Adrenal gland (tissue), 12 donors: ENCODE data around the gene CKB. TPM values are rescaled to one million over a fixed set of nuclear protein-coding genes. Genes with fewer than 3 reads are reported as not detected.
A peak's percentile ranks its signal among the peaks of the same experiment; 100 is the strongest.

Experiments
- DNase-seq, 7 donors: peaks; one replicate each; pipeline ENCODE4 v3.0.0-alpha.2; 2019 to 2020
- H3K27ac ChIP-seq, 5 donors: fragments of 200-600 bp; sonication (generic) in 4 of 5; 1 replicate in 3 of 5; 2 replicates in 2 of 5; pipeline versions ENCODE4 v1.5.1 to v1.8.0; 2016 to 2020; ENCODE audit warnings: mild to moderate bottlenecking in 1 of 5
- H3K27me3 ChIP-seq: fragments of 200-600 bp; 2 replicates; pipeline ENCODE4 v1.8.0; 2021
- H3K36me3 ChIP-seq, 2 donors: fragments of 200-600 bp; replicated peaks in 1 of 2; 1 replicate in 1 of 2; 2 replicates in 1 of 2; pipeline versions ENCODE4 v1.5.1 to v1.8.0; 2018 to 2022
- H3K4me1 ChIP-seq, 2 donors: fragments of 200-600 bp; replicated peaks in 1 of 2; 1 replicate in 1 of 2; 2 replicates in 1 of 2; pipeline versions ENCODE4 v1.5.1 to v1.8.0; 2018 to 2021
- H3K4me3 ChIP-seq, 4 donors: fragments of 200-600 bp; sonication (generic) in 3 of 4; one replicate each; pipeline ENCODE4 v1.5.1; 2016 to 2018
- H3K9me3 ChIP-seq, 3 donors: fragments of 200-600 bp; sonication (generic) in 1 of 3; replicated peaks in 1 of 3; 1 replicate in 2 of 3; 2 replicates in 1 of 3; pipeline versions ENCODE4 v1.5.1 to v1.8.0; 2016 to 2021
- CTCF ChIP-seq, 6 experiments: fragments of 450-650 bp in 4 of 6; fragments of 200-600 bp in 2 of 6; sonication (generic) in 1 of 6; IDR thresholded peaks; 1 replicate in 5 of 6; 2 replicates in 1 of 6; pipeline versions ENCODE4 v1.5.1 to v1.8.0; 2016 to 2021; ENCODE audit warnings: antibody characterized with exemption in 6 of 6, mild to moderate bottlenecking in 2 of 6, moderate library complexity in 1 of 6
- POLR2A ChIP-seq, 2 donors: fragments of 450-650 bp; IDR thresholded peaks; one replicate each; pipeline ENCODE4 v1.6.1; 2017; ENCODE audit warnings: antibody characterized with exemption in 2 of 2, mild to moderate bottlenecking in 2 of 2, moderate library complexity in 1 of 2
- WGBS, 4 donors: extraction: QIAGEN DNeasy Blood & Tissue Kit in 2 of 4; methylation state at CpG; one replicate each; pipeline versions ENCODE4 v1.1.5 to v1.1.7; 2013 to 2017; 5-methylcytosine and 5-hydroxymethylcytosine counted together
- intact Hi-C, 2 donors: fragments of 100-400 bp; cut with DNase I; formaldehyde crosslinking; loops; one replicate each; pipeline versions ENCODE4 v1.14.1 to v1.15.0; 2022 to 2023
- polyA plus RNA-seq, 3 donors: library from polyadenylated mRNA; stranded (reverse); fragments of 200-250 nt in 2 of 3; fragments of 350-450 nt in 1 of 3; fragmentation: Illumina TruSeq in 1 of 3; extraction: RNeasy Lipid Tissue Mini Kit (QIAGEN cat#74804) in 1 of 3; gene quantifications; one replicate each; pipeline ENCODE4 v1.2.3, GENCODE V29; 2013 to 2014
- total RNA-seq, 9 donors: library from RNA; depleted of rRNA in 4 of 9; stranded (reverse); fragments of >200 nt in 4 of 9; fragments of 120-200 nt in 1 of 9; fragmentation: NEBNext Ultra II Directional in 1 of 9; extraction: Animal tissue kit (Norgen Biotek cat#: 25700) in 1 of 9; gene quantifications; one replicate each; pipeline versions ENCODE4 v1.1.0 to v1.2.4, GENCODE V29; 2013 to 2023
- donor health status: healthy with polysubstance abuse.
- donor health status: Bipolar disorder and iron deficiency.
- donor health status: DM: yes; HTN: yes; CAD: no.
- donor health status: DM: no; HTN: no; CAD: no.
- donor health status: DM: no; HTN: no; CAD: no.
- donor health status: DM: yes; HTN: yes; CAD: no.

Gene CKB
- total and polyA plus RNA-seq, 12 donors, result 11.0 to 410 (median 198) TPM

- Histone ChIP-seq H3K27me3 (no peaks in the 10 kb centered on the region), H3K9me3 (no peaks in the 10 kb centered on the region), H3K4me1 (peaks cover 21 to 40% of the 10 kb centered on the region in 2 donors), H3K4me3 (peak overlapping the region in 1 of 4 donors; percentile 25), H3K27ac (peak overlapping the region; percentile 18 to 95 (median 87)), H3K36me3 (no peaks in the 10 kb centered on the region)
- 34 to 48% (median 37%) methylated on average over 12 to 18 of the region's 18 CpGs for WGBS, 4 donors
- peak in 1 of 2 donors; percentile 23 for TF ChIP-seq POLR2A (IDR thresholded peaks at IDR 0.05)
- no peak for TF ChIP-seq CTCF (IDR thresholded peaks at IDR 0.05)
- DNase-seq, result peak; percentile 35 to 83 (median 75)
- intact Hi-C loops, result no loop called here
Measured at GRCh38 chr14:103552011-103552845, 29.6 kb upstream of the CKB start.

- Histone ChIP-seq H3K9me3 (no peaks in the 10 kb centered on the region), H3K27me3 (no peaks in the 10 kb centered on the region), H3K36me3 (no peaks in the 10 kb centered on the region), H3K4me3 (no peak overlapping the region), H3K27ac (peak overlapping the region in 4 of 5 donors; percentile 83 to 95 (median 88)), H3K4me1 (peaks cover 21 to 33% of the 10 kb centered on the region in 2 donors)
- intact Hi-C loops, result no loop called here
- peak in 2 of 7 donors; percentile 57 to 76 for DNase-seq
- no peak for TF ChIP-seq POLR2A (IDR thresholded peaks at IDR 0.05)
- no peak for TF ChIP-seq CTCF (IDR thresholded peaks at IDR 0.05)
- WGBS, 4 donors, result 74 to 85% (median 80%) methylated on average over 9 to 17 of the region's 17 CpGs
Measured at GRCh38 chr14:103551338-103551762, 28.7 kb upstream of the CKB start.

- Histone ChIP-seq H3K27ac (peak overlapping the region in 4 of 5 donors; percentile 83 to 95 (median 88)), H3K27me3 (no peaks in the 10 kb centered on the region), H3K9me3 (no peaks in the 10 kb centered on the region), H3K4me1 (peaks cover 21 to 33% of the 10 kb centered on the region in 2 donors), H3K36me3 (no peaks in the 10 kb centered on the region), H3K4me3 (no peak overlapping the region)
- TF ChIP-seq POLR2A (IDR thresholded peaks at IDR 0.05) (no peak), CTCF (IDR thresholded peaks at IDR 0.05) (no peak)
- intact Hi-C loops, result no loop called here
- peak in 1 of 7 donors; percentile 29 for DNase-seq
- WGBS, 4 donors, result 77 to 82% (median 81%) methylated on average over 12 to 22 of the region's 22 CpGs
Measured at GRCh38 chr14:103550451-103551337, 28.1 kb upstream of the CKB start.
